ENCODE results near the gene SNUPN.

- TF ChIP-seq CTCF (IDR thresholded peaks at IDR 0.05) (no peak), POLR2A (IDR thresholded peaks at IDR 0.05) (no peak)
Observed at GRCh38 chr15:75644376-75644775, 18.9 kb upstream of the SNUPN start.

All from testis (tissue), 2 donors.